Measurements from ENCODE around the gene ACTR5. TPM values are rescaled to one million over a fixed set of nuclear protein-coding genes. Genes with fewer than 3 reads are reported as not detected.
A peak's percentile ranks its signal among the peaks of the same experiment; 100 is the strongest.

ACTR5 gene
- polyA plus RNA-seq, 2 donors: 5.2 to 6.3 TPM

DNA sequence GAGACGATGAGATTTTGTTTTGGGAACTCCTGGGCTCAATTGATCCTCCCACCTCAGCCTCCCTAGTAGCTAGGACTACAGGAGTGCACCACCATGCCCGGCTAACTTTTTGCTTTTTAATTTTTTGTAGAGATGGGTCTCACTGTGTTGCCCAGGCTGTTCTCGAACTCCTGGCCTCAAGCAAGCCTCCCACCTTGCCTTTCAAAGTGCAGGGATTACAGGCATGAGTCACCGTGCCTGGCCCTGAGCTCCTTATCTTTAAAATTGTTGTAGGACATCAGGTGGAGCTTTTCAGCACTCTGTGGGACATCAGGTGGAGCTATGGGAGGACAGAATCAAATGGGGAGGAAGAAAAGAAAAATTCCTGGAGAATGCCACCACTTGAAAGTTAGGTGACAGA lies 12.7 kb downstream of the ACTR5 start:
- Histone ChIP-seq H3K9me3 (ENCODE audit: control insufficient read depth in 2 of 2, insufficient read depth in 1 of 2, low read depth in 1 of 2, low read length in 1 of 2) (no peaks in the 10 kb centered on the region), H3K27ac (ENCODE audit: low read depth in 2 of 2, low read length in 1 of 2) (no peak overlapping the region), H3K27me3 (ENCODE audit: control insufficient read depth in 1 of 2, insufficient read depth in 2 of 2, low read length in 2 of 2) (no peaks in the 10 kb centered on the region), H3K36me3 (ENCODE audit: control insufficient read depth in 2 of 2, insufficient read depth in 2 of 2, low read length in 1 of 2) (peaks cover 8 to 18% of the 10 kb centered on the region in 2 donors), H3K4me1 (ENCODE audit: control insufficient read depth in 2 of 2, insufficient read depth in 2 of 2, low read length in 1 of 2) (peaks cover 2 to 5% of the 10 kb centered on the region in 2 donors), H3K4me3 (ENCODE audit: low read depth in 1 of 2, low read length in 2 of 2) (no peak overlapping the region)
- 89 to 91% methylated on average over 4 of the region's 4 CpGs for whole genome bisulfite sequencing, 2 donors

DNA sequence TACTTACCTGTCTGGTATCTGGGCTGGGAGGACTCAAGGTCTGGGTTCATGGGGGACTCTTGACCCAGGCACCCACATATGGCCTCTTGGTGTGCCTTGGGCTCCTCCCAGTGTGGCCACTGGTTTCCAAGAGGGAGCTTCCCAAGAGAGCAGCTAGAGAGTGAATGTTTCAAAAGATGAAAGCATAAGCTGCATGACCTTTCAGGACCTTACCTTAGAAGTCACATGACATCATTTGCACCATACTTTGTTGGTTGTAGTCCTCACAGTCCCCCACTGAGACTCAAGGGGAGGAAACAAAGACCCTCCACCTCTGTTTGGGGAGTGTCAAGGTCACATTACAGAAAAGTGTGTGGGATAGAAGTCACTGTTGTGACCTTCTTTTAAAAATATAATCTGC lies 13.9 kb downstream of the ACTR5 start:
- Histone ChIP-seq H3K36me3 (ENCODE audit: control insufficient read depth in 2 of 2, insufficient read depth in 2 of 2, low read length in 1 of 2) (peaks cover 8 to 21% of the 10 kb centered on the region in 2 donors), H3K9me3 (ENCODE audit: control insufficient read depth in 2 of 2, insufficient read depth in 1 of 2, low read depth in 1 of 2, low read length in 1 of 2) (no peaks in the 10 kb centered on the region), H3K27me3 (ENCODE audit: control insufficient read depth in 1 of 2, insufficient read depth in 2 of 2, low read length in 2 of 2) (no peaks in the 10 kb centered on the region), H3K27ac (ENCODE audit: low read depth in 2 of 2, low read length in 1 of 2) (no peak overlapping the region), H3K4me1 (ENCODE audit: control insufficient read depth in 2 of 2, insufficient read depth in 2 of 2, low read length in 1 of 2) (peaks cover 2 to 5% of the 10 kb centered on the region in 2 donors), H3K4me3 (ENCODE audit: low read depth in 1 of 2, low read length in 2 of 2) (no peak overlapping the region)

DNA sequence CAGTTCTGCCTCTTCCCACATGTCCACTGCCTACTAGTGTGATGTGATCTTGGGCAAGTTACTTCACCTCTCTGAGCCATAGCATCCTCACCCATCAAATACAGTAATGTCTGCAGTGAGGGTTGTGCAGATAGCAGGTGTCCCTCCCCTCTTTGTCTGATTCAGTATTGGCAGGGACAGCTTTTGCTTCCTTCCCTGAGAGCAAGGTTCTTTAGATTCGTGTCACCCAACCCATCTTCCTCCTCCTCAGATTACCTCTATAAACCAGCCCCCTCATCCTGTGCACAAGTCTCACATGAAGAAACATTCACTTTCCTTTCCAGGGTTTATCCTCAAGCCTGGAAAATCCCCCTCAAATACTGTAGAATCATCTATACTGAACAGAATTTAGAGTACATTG lies 15.4 kb downstream of the ACTR5 start:
- no peak overlapping the region for H3K27ac ChIP-seq (ENCODE audit: low read depth in 2 of 2, low read length in 1 of 2)
- no peak overlapping the region for H3K4me3 ChIP-seq (ENCODE audit: low read depth in 1 of 2, low read length in 2 of 2)
- no peaks in the 10 kb centered on the region for H3K27me3 ChIP-seq (ENCODE audit: control insufficient read depth in 1 of 2, insufficient read depth in 2 of 2, low read length in 2 of 2)
- H3K4me1 ChIP-seq (ENCODE audit: control insufficient read depth in 2 of 2, insufficient read depth in 2 of 2, low read length in 1 of 2): peaks cover 2 to 5% of the 10 kb centered on the region in 2 donors
- no peaks in the 10 kb centered on the region for H3K9me3 ChIP-seq (ENCODE audit: control insufficient read depth in 2 of 2, insufficient read depth in 1 of 2, low read depth in 1 of 2, low read length in 1 of 2)
- H3K36me3 ChIP-seq (ENCODE audit: control insufficient read depth in 2 of 2, insufficient read depth in 2 of 2, low read length in 1 of 2): peaks cover 10 to 27% of the 10 kb centered on the region in 2 donors
- WGBS, 2 donors: 50 to 72% methylated on average over 1 of the region's 1 CpG

DNA sequence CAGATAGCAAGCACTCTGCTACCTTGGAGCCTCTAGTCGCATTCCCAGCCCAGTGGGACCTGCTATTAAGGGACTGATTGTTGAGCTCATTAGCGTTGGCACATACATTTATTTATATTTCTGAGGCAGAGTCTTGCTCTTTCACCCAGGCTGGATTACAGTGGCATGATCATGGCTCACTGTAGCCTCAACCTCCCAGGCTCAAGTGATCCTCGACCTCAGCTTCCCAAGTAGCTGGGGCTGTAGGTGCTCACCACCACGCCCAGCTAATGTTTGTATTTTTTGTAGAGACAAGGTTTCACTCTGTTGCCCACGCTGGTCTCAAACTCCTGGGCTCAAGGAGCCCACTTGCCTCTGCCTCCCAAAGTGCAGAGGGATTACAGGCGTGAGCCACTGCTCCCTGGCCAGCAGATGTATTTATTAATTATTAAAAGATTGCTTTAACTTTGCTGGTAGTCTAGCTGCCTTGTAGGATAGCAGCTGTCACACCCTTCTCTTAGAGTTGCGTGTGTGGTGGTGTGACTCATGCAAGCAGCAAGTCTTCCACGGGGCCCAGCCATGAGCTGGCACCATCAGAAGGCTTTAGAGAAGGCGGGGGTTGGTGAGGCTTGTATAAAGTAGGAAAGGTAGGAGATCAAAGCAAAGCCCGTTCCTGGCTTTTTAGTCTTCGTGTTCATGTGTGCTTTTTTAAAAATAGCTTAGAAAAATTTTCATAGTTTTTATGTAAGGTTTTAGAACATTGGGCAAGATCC lies 16.5 kb downstream of the ACTR5 start:
- WGBS, 2 donors: 53 to 61% methylated on average over 11 of the region's 11 CpGs
- no peak overlapping the region for H3K4me3 ChIP-seq (ENCODE audit: low read depth in 1 of 2, low read length in 2 of 2)
- H3K4me1 ChIP-seq (ENCODE audit: control insufficient read depth in 2 of 2, insufficient read depth in 2 of 2, low read length in 1 of 2): peaks cover 2 to 5% of the 10 kb centered on the region in 2 donors
- no peaks in the 10 kb centered on the region for H3K27me3 ChIP-seq (ENCODE audit: control insufficient read depth in 1 of 2, insufficient read depth in 2 of 2, low read length in 2 of 2)
- H3K36me3 ChIP-seq (ENCODE audit: control insufficient read depth in 2 of 2, insufficient read depth in 2 of 2, low read length in 1 of 2): peaks cover 4 to 29% of the 10 kb centered on the region in 2 donors
- peak overlapping the region in 1 of 2 donors; percentile 70 for H3K27ac ChIP-seq (ENCODE audit: low read depth in 2 of 2, low read length in 1 of 2)
- H3K9me3 ChIP-seq (ENCODE audit: control insufficient read depth in 2 of 2, insufficient read depth in 1 of 2, low read depth in 1 of 2, low read length in 1 of 2): no peaks in the 10 kb centered on the region

DNA sequence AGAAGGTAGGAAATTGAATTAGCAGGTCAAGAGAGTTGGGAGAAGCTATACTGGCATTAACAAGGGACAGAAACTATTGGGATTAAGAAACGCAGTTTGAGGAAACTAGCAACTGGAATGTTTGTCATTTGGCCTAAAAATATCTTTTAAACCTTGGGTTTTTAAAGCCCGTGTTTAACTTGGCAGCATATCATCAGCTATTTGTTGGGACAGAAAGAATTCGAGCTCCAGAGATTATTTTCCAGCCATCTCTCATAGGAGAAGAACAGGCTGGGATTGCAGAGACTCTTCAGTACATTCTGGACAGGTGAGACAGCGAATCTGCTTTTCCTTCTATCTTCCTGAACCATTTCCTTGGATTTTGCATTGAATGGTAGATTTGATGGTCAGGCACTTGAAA lies 17.8 kb downstream of the ACTR5 start:
- Histone ChIP-seq H3K27me3 (ENCODE audit: control insufficient read depth in 1 of 2, insufficient read depth in 2 of 2, low read length in 2 of 2) (no peaks in the 10 kb centered on the region), H3K36me3 (ENCODE audit: control insufficient read depth in 2 of 2, insufficient read depth in 2 of 2, low read length in 1 of 2) (peaks cover 6 to 28% of the 10 kb centered on the region in 2 donors), H3K27ac (ENCODE audit: low read depth in 2 of 2, low read length in 1 of 2) (no peak overlapping the region), H3K9me3 (ENCODE audit: control insufficient read depth in 2 of 2, insufficient read depth in 1 of 2, low read depth in 1 of 2, low read length in 1 of 2) (no peaks in the 10 kb centered on the region), H3K4me3 (ENCODE audit: low read depth in 1 of 2, low read length in 2 of 2) (no peak overlapping the region), H3K4me1 (ENCODE audit: control insufficient read depth in 2 of 2, insufficient read depth in 2 of 2, low read length in 1 of 2) (peaks cover 2 to 5% of the 10 kb centered on the region in 2 donors)
- WGBS, 2 donors: 50 to 53% methylated on average over 4 of the region's 4 CpGs

DNA sequence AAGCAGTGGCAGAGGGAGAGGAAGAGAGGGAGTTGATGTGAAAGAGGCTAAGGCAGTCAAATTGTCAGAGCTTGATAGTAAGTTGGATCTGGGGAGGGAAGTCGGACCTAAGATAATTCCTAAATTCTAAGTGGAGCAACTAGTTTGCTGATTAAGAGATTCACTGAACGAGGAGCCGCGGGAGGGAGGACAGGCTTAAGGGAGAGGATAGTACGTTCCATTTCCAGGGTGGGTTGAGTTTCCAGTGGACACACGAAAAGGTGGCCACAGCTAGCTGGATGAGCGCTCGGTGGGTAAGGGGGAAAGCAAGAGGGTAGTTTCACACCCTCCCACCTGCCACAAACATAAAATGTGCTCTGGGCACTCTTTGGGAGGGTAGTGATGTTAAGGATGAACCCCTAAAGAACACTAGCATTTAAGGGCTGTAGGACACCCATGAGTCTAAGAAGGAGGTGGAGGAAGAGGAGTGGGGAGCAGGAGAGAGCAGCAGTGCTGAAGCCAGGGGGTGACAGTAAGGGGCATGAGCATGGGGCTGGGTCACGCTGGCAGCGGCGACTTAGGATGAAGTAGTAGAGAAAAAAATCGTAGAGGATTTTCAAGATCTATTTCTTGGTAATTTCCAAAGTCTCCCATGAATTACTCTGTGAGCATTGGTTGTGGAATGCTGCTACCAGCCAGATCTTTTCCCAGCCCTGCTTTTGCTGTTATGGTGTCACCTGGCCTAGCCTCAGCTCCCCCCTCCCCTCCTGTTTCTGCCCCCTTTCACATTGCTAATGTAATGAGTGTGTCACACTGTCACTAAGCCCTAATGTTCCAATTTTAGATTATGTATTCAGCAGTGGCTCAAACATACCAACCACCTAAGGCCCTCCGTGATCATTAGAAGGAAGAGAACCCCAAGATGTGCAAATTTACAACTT lies 21.4 kb downstream of the ACTR5 start:
- no peaks in the 10 kb centered on the region for H3K27me3 ChIP-seq (ENCODE audit: control insufficient read depth in 1 of 2, insufficient read depth in 2 of 2, low read length in 2 of 2)
- H3K27ac ChIP-seq (ENCODE audit: low read depth in 2 of 2, low read length in 1 of 2): no peak overlapping the region
- H3K4me1 ChIP-seq (ENCODE audit: control insufficient read depth in 2 of 2, insufficient read depth in 2 of 2, low read length in 1 of 2): peaks cover 1% of the 10 kb centered on the region in 2 donors
- WGBS, 2 donors: 95 to 96% methylated on average over 13 of the region's 13 CpGs
- no peak overlapping the region for H3K4me3 ChIP-seq (ENCODE audit: low read depth in 1 of 2, low read length in 2 of 2)
- no peaks in the 10 kb centered on the region for H3K9me3 ChIP-seq (ENCODE audit: control insufficient read depth in 2 of 2, insufficient read depth in 1 of 2, low read depth in 1 of 2, low read length in 1 of 2)
- peaks cover 14 to 35% of the 10 kb centered on the region in 2 donors for H3K36me3 ChIP-seq (ENCODE audit: control insufficient read depth in 2 of 2, insufficient read depth in 2 of 2, low read length in 1 of 2)

DNA sequence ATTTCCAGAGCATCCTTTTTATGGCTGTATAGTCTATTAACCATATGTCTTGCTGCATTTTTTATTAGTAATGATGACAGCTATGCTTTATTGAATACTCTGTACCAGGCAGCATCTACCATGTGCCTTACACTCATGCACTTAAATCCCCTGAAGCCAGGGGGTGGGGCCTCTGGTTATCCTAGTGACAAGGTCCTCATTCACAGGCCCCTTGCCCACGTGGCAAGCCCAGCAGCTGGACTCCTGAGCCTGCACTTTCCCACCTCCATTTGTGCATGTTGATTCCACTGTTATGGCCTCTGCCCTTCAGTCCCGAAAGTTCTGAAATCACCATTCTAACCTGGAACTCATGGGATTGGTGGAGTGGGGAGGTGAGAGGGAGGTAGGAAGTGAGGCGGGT lies 22.3 kb downstream of the ACTR5 start:
- peaks cover 14 to 35% of the 10 kb centered on the region in 2 donors for H3K36me3 ChIP-seq (ENCODE audit: control insufficient read depth in 2 of 2, insufficient read depth in 2 of 2, low read length in 1 of 2)
- WGBS, 2 donors: 84 to 92% methylated on average over 3 of the region's 3 CpGs

DNA sequence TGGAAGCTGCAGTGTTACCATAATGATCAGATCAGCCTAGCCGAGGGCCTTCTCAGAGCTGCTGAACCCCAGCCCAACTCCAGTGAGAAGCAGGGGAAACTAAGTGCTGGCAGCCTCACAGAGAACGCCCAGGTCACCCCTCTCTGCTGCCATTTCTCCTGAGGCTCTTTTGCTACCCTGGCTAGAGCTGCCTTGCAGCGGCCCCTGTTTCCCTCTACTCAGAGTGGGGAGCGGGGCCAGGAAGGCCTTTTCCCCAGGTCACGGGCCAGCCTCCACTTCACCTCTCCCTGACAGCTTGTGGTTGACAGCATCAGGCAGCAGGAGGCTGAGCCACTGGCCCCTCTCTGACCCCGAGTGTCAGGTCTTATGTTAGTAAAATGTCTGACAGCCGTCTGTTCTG lies 22.7 kb downstream of the ACTR5 start:
- WGBS, 2 donors: 89 to 92% methylated on average over 7 of the region's 7 CpGs
- H3K4me3 ChIP-seq (ENCODE audit: low read depth in 1 of 2, low read length in 2 of 2): no peak overlapping the region
- no peaks in the 10 kb centered on the region for H3K27me3 ChIP-seq (ENCODE audit: control insufficient read depth in 1 of 2, insufficient read depth in 2 of 2, low read length in 2 of 2)
- H3K27ac ChIP-seq (ENCODE audit: low read depth in 2 of 2, low read length in 1 of 2): no peak overlapping the region
- no peaks in the 10 kb centered on the region for H3K9me3 ChIP-seq (ENCODE audit: control insufficient read depth in 2 of 2, insufficient read depth in 1 of 2, low read depth in 1 of 2, low read length in 1 of 2)
- H3K36me3 ChIP-seq (ENCODE audit: control insufficient read depth in 2 of 2, insufficient read depth in 2 of 2, low read length in 1 of 2): peaks cover 14 to 35% of the 10 kb centered on the region in 2 donors
- no peaks in the 10 kb centered on the region for H3K4me1 ChIP-seq (ENCODE audit: control insufficient read depth in 2 of 2, insufficient read depth in 2 of 2, low read length in 1 of 2)

More for the DNA sequence above, 22.3 kb downstream of the ACTR5 start:
- Histone ChIP-seq H3K4me1 (ENCODE audit: control insufficient read depth in 2 of 2, insufficient read depth in 2 of 2, low read length in 1 of 2) (no peaks in the 10 kb centered on the region), H3K27me3 (ENCODE audit: control insufficient read depth in 1 of 2, insufficient read depth in 2 of 2, low read length in 2 of 2) (no peaks in the 10 kb centered on the region), H3K4me3 (ENCODE audit: low read depth in 1 of 2, low read length in 2 of 2) (no peak overlapping the region), H3K9me3 (ENCODE audit: control insufficient read depth in 2 of 2, insufficient read depth in 1 of 2, low read depth in 1 of 2, low read length in 1 of 2) (no peaks in the 10 kb centered on the region), H3K27ac (ENCODE audit: low read depth in 2 of 2, low read length in 1 of 2) (no peak overlapping the region)

DNA sequence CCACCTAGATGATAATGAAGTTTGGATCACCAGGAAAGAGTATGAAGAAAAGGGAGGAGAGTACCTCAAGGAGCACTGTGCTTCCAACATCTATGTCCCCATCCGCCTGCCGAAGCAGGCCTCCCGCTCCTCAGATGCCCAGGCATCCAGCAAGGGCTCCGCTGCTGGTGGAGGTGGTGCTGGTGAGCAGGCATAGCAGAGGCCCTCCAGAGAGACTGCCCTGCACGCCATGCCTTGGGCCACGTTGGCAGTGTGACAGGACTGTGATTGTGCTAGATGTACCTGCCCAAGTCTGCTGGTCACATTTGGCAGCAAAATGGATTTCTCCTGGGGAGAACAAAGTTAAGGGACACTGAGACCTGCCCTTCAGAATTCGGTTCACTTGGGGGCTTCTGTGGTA lies 23.4 kb downstream of the ACTR5 start:
- 90 to 94% methylated on average over 7 of the region's 7 CpGs for WGBS, 2 donors
- H3K4me1 ChIP-seq (ENCODE audit: control insufficient read depth in 2 of 2, insufficient read depth in 2 of 2, low read length in 1 of 2): no peaks in the 10 kb centered on the region
- H3K27ac ChIP-seq (ENCODE audit: low read depth in 2 of 2, low read length in 1 of 2): no peak overlapping the region
- H3K27me3 ChIP-seq (ENCODE audit: control insufficient read depth in 1 of 2, insufficient read depth in 2 of 2, low read length in 2 of 2): no peaks in the 10 kb centered on the region
- no peak overlapping the region for H3K4me3 ChIP-seq (ENCODE audit: low read depth in 1 of 2, low read length in 2 of 2)
- peaks cover 14 to 32% of the 10 kb centered on the region in 2 donors for H3K36me3 ChIP-seq (ENCODE audit: control insufficient read depth in 2 of 2, insufficient read depth in 2 of 2, low read length in 1 of 2)
- no peaks in the 10 kb centered on the region for H3K9me3 ChIP-seq (ENCODE audit: control insufficient read depth in 2 of 2, insufficient read depth in 1 of 2, low read depth in 1 of 2, low read length in 1 of 2)

Measured in esophagus (tissue), 2 donors.